Measurements from ENCODE around the gene PSMD4.

PSMD4 gene

DNA sequence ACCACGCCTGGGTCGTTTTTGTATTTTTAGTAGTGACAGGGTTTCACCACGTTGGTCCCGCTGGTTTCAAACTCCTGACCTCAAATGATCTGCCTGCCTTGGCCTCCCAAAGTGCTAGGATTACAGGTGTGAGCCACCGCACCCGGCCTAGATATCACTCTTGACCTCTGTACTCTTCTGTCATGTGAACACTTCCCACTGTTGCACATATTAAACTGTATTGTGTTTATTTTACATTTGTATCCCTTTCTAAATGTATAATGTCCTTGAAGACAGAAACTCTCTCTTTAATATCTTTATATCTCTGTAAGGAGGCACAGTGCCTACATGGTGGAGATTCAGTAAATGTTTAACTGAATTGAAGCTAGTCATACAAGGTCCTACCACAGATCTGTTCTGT is 19.3 kb upstream of the PSMD4 start:
- no peak overlapping the region for H4K8ac ChIP-seq (ENCODE audit: low read depth, low read length)
- H3K23ac ChIP-seq (ENCODE audit: low read depth, low read length, poor library complexity), result no peak overlapping the region
- H2BK5ac ChIP-seq (ENCODE audit: low read length), result no peak overlapping the region
- no peak overlapping the region for H2BK12ac ChIP-seq (ENCODE audit: low read length)
- H3K9ac ChIP-seq (ENCODE audit: low read depth, low read length, poor library complexity), result no peak overlapping the region
- no peak overlapping the region for H2AFZ ChIP-seq (ENCODE audit: low read length)
- H2BK15ac ChIP-seq (ENCODE audit: low read length), result no peak overlapping the region
- no peak overlapping the region for H3K27ac ChIP-seq (replicated peaks; ENCODE audit: low read length)
- no CpG with 5 or more reads among the region's 6 CpGs for WGBS, 2 donors (ENCODE audit: extremely low coverage in 2 of 2, insufficient read length in 2 of 2, insufficient replicate concordance in 1 of 2)
- H2BK120ac ChIP-seq (ENCODE audit: low read depth, low read length), result no peak overlapping the region
- H3K27me3 ChIP-seq (ENCODE audit: control insufficient read depth in 3 of 3, insufficient read depth in 3 of 3, low read depth in 1 of 3, low read length in 3 of 3), result no peaks in the 10 kb centered on the region
- no peaks in the 10 kb centered on the region for H3K9me3 ChIP-seq (replicated peaks in 1 of 2; ENCODE audit: control insufficient read depth in 2 of 2, insufficient read depth in 1 of 2, low read depth in 1 of 2, low read length in 2 of 2)
- no peak overlapping the region for H4K91ac ChIP-seq (ENCODE audit: low read depth, low read length, poor library complexity)
- no peak overlapping the region for H3K4me3 ChIP-seq (ENCODE audit: low read length in 2 of 2)
- H3K79me1 ChIP-seq (ENCODE audit: low read depth, low read length), result no peaks in the 10 kb centered on the region
- no peak for DNase-seq (ENCODE audit: low spot score)
- no peak overlapping the region for H2AK5ac ChIP-seq (ENCODE audit: low read depth, low read length)
- no peaks in the 10 kb centered on the region for H3K4me1 ChIP-seq (ENCODE audit: control insufficient read depth in 2 of 2, insufficient read depth in 1 of 2, low read depth in 1 of 2, low read length in 2 of 2)
- peaks cover 43 to 99% of the 10 kb centered on the region in 2 donors for H3K36me3 ChIP-seq (replicated peaks in 1 of 2; ENCODE audit: control insufficient read depth in 2 of 2, insufficient read depth in 2 of 2, low read length in 2 of 2)
- H3K4me2 ChIP-seq (ENCODE audit: insufficient read depth, low read length, poor library complexity, severe bottlenecking), result no peak overlapping the region
- no peak overlapping the region for H3K18ac ChIP-seq (ENCODE audit: low read length)
- H3K4ac ChIP-seq (ENCODE audit: low read length), result no peak overlapping the region
- no peak overlapping the region for H3K14ac ChIP-seq (ENCODE audit: low read length)

DNA sequence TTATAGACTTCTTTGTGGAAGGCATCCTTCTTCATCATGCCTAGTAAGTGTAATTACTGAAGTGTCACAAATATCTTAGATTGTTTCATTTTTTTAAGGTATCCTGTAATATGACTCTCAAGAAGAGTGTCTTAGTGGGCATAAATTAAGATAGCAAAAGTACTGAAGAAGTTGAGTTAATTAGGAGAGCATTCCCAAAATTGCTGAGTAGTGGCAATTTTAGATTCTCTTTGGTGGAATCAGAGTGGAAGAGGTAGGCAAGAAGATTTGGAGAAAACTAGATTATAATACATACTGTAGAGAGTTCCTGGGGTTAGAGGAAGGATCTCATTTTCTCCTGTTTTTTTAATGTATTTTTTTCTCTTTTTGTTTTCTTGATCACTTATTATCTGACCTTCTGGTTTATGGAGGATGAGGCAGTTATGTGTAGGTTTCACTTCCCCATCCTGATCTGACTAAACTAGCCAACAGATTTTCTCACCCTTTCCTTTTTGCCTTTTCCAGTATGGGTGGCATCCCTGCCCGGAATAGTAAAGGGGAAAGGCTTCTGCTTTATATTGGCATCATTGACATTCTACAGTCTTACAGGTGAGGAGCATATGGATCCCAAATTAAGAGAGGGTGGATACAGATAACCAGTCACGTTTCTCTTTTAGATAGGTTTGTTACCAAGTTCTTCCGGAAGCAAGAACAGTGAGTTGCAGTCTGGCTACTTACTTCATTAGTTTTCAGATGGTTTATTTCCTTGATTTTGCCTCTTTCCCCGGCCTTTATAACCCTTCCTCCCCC is 16.7 kb upstream of the PSMD4 start:
- Histone ChIP-seq H3K9me3 (replicated peaks in 1 of 2; ENCODE audit: control insufficient read depth in 2 of 2, insufficient read depth in 1 of 2, low read depth in 1 of 2, low read length in 2 of 2) (no peaks in the 10 kb centered on the region), H3K14ac (ENCODE audit: low read length) (no peak overlapping the region), H3K27ac (replicated peaks; ENCODE audit: low read length) (no peak overlapping the region), H4K91ac (ENCODE audit: low read depth, low read length, poor library complexity) (no peak overlapping the region), H3K4me2 (ENCODE audit: insufficient read depth, low read length, poor library complexity, severe bottlenecking) (no peak overlapping the region), H4K8ac (ENCODE audit: low read depth, low read length) (no peak overlapping the region), H2BK5ac (ENCODE audit: low read length) (no peak overlapping the region), H3K9ac (ENCODE audit: low read depth, low read length, poor library complexity) (no peak overlapping the region), H3K4ac (ENCODE audit: low read length) (no peak overlapping the region), H3K4me3 (ENCODE audit: low read length in 2 of 2) (no peak overlapping the region), H2AK5ac (ENCODE audit: low read depth, low read length) (no peak overlapping the region), H2BK12ac (ENCODE audit: low read length) (no peak overlapping the region), H3K79me1 (ENCODE audit: low read depth, low read length) (no peaks in the 10 kb centered on the region), H2AFZ (ENCODE audit: low read length) (no peak overlapping the region), H3K18ac (ENCODE audit: low read length) (no peak overlapping the region), H3K36me3 (replicated peaks in 1 of 2; ENCODE audit: control insufficient read depth in 2 of 2, insufficient read depth in 2 of 2, low read length in 2 of 2) (peaks cover 43 to 99% of the 10 kb centered on the region in 2 donors), H3K4me1 (ENCODE audit: control insufficient read depth in 2 of 2, insufficient read depth in 1 of 2, low read depth in 1 of 2, low read length in 2 of 2) (no peaks in the 10 kb centered on the region), H3K27me3 (ENCODE audit: control insufficient read depth in 3 of 3, insufficient read depth in 3 of 3, low read depth in 1 of 3, low read length in 3 of 3) (no peaks in the 10 kb centered on the region), H2BK15ac (ENCODE audit: low read length) (no peak overlapping the region), H3K23ac (ENCODE audit: low read depth, low read length, poor library complexity) (no peak overlapping the region), H2BK120ac (ENCODE audit: low read depth, low read length) (no peak overlapping the region)
- DNase-seq (ENCODE audit: low spot score), result no peak
- WGBS, 2 donors (ENCODE audit: extremely low coverage in 2 of 2, insufficient read length in 2 of 2, insufficient replicate concordance in 1 of 2), result no CpG with 5 or more reads among the region's 4 CpGs

DNA sequence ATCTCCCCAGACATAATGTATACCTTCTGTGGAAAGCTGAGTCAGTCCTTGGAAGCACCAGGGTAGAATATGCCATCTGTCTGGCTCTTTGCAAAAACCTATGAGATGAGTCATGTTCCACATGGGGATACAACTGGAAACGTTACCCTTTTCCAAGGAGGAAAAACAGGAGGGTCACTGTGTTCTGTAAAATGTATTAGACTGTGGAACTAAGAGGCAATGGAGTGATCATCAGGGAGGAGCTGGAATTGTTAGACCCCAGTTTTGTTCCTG is 16.1 kb upstream of the PSMD4 start:
- WGBS, 2 donors (ENCODE audit: extremely low coverage in 2 of 2, insufficient read length in 2 of 2, insufficient replicate concordance in 1 of 2), result no CpG with 5 or more reads among the region's 1 CpG
- Histone ChIP-seq H2BK5ac (ENCODE audit: low read length) (no peak overlapping the region), H3K9me3 (replicated peaks in 1 of 2; ENCODE audit: control insufficient read depth in 2 of 2, insufficient read depth in 1 of 2, low read depth in 1 of 2, low read length in 2 of 2) (no peaks in the 10 kb centered on the region), H3K4me2 (ENCODE audit: insufficient read depth, low read length, poor library complexity, severe bottlenecking) (no peak overlapping the region), H2AK5ac (ENCODE audit: low read depth, low read length) (no peak overlapping the region), H2BK120ac (ENCODE audit: low read depth, low read length) (no peak overlapping the region), H2BK15ac (ENCODE audit: low read length) (no peak overlapping the region), H3K4ac (ENCODE audit: low read length) (no peak overlapping the region), H3K27ac (replicated peaks; ENCODE audit: low read length) (no peak overlapping the region), H4K91ac (ENCODE audit: low read depth, low read length, poor library complexity) (no peak overlapping the region), H3K79me1 (ENCODE audit: low read depth, low read length) (no peaks in the 10 kb centered on the region), H2AFZ (ENCODE audit: low read length) (no peak overlapping the region), H4K8ac (ENCODE audit: low read depth, low read length) (no peak overlapping the region), H3K4me3 (ENCODE audit: low read length in 2 of 2) (no peak overlapping the region), H3K27me3 (ENCODE audit: control insufficient read depth in 3 of 3, insufficient read depth in 3 of 3, low read depth in 1 of 3, low read length in 3 of 3) (no peaks in the 10 kb centered on the region), H3K23ac (ENCODE audit: low read depth, low read length, poor library complexity) (no peak overlapping the region), H3K14ac (ENCODE audit: low read length) (no peak overlapping the region), H3K18ac (ENCODE audit: low read length) (no peak overlapping the region), H3K36me3 (replicated peaks in 1 of 2; ENCODE audit: control insufficient read depth in 2 of 2, insufficient read depth in 2 of 2, low read length in 2 of 2) (peaks cover 48 to 99% of the 10 kb centered on the region in 2 donors), H2BK12ac (ENCODE audit: low read length) (no peak overlapping the region), H3K9ac (ENCODE audit: low read depth, low read length, poor library complexity) (no peak overlapping the region), H3K4me1 (ENCODE audit: control insufficient read depth in 2 of 2, insufficient read depth in 1 of 2, low read depth in 1 of 2, low read length in 2 of 2) (no peaks in the 10 kb centered on the region)
- DNase-seq (ENCODE audit: low spot score), result no peak

DNA sequence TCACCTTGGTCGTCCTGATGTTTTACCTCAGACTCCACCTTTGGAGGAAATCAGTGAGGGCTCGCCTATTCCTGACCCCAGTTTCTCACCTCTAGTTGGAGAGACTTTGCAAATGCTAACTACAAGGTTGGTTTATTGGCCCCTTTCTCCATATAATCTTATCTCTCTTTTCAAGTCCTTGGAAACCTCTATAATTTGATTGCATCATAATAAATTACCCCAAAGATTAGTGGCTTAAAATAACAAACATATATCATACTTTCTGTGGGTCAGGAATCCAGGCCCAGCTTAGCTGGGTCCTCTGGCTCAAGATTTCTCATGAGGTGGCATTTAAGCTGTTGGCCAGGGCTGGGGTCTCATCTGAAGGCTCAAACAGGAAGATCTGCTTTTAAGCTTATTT is 12.1 kb upstream of the PSMD4 start:
- H3K36me3 ChIP-seq (replicated peaks in 1 of 2; ENCODE audit: control insufficient read depth in 2 of 2, insufficient read depth in 2 of 2, low read length in 2 of 2), result peaks cover 51 to 100% of the 10 kb centered on the region in 2 donors
- no peak overlapping the region for H2BK12ac ChIP-seq (ENCODE audit: low read length)
- H3K4me2 ChIP-seq (ENCODE audit: insufficient read depth, low read length, poor library complexity, severe bottlenecking), result no peak overlapping the region
- H3K23ac ChIP-seq (ENCODE audit: low read depth, low read length, poor library complexity), result no peak overlapping the region
- no peak overlapping the region for H3K18ac ChIP-seq (ENCODE audit: low read length)
- H2AK5ac ChIP-seq (ENCODE audit: low read depth, low read length), result no peak overlapping the region
- no peak overlapping the region for H3K4ac ChIP-seq (ENCODE audit: low read length)
- H2AFZ ChIP-seq (ENCODE audit: low read length), result no peak overlapping the region
- H3K14ac ChIP-seq (ENCODE audit: low read length), result no peak overlapping the region
- no peaks in the 10 kb centered on the region for H3K79me1 ChIP-seq (ENCODE audit: low read depth, low read length)
- no peak for DNase-seq (ENCODE audit: low spot score)
- H3K9ac ChIP-seq (ENCODE audit: low read depth, low read length, poor library complexity), result no peak overlapping the region
- no peak overlapping the region for H2BK5ac ChIP-seq (ENCODE audit: low read length)
- H3K4me3 ChIP-seq (ENCODE audit: low read length in 2 of 2), result no peak overlapping the region
- no peak overlapping the region for H2BK120ac ChIP-seq (ENCODE audit: low read depth, low read length)
- H3K9me3 ChIP-seq (replicated peaks in 1 of 2; ENCODE audit: control insufficient read depth in 2 of 2, insufficient read depth in 1 of 2, low read depth in 1 of 2, low read length in 2 of 2), result no peaks in the 10 kb centered on the region
- H3K4me1 ChIP-seq (ENCODE audit: control insufficient read depth in 2 of 2, insufficient read depth in 1 of 2, low read depth in 1 of 2, low read length in 2 of 2), result no peaks in the 10 kb centered on the region
- no peak overlapping the region for H4K8ac ChIP-seq (ENCODE audit: low read depth, low read length)
- no peak overlapping the region for H2BK15ac ChIP-seq (ENCODE audit: low read length)
- no CpG with 5 or more reads among the region's 2 CpGs for WGBS, 2 donors (ENCODE audit: extremely low coverage in 2 of 2, insufficient read length in 2 of 2, insufficient replicate concordance in 1 of 2)
- no peaks in the 10 kb centered on the region for H3K27me3 ChIP-seq (ENCODE audit: control insufficient read depth in 3 of 3, insufficient read depth in 3 of 3, low read depth in 1 of 3, low read length in 3 of 3)
- no peak overlapping the region for H4K91ac ChIP-seq (ENCODE audit: low read depth, low read length, poor library complexity)
- H3K27ac ChIP-seq (replicated peaks; ENCODE audit: low read length), result no peak overlapping the region

All from neuronal stem cell (in vitro differentiated cells).